CD4-positive, alpha-beta T cell treated with Interleukin-4 for 4 hours (primary cell): ENCODE measurements around the gene ETS1.

Experiments
- DNase-seq: peaks from one replicate; pipeline ENCODE4 v3.0.0-alpha.2; 2020

ETS1 gene

DNA sequence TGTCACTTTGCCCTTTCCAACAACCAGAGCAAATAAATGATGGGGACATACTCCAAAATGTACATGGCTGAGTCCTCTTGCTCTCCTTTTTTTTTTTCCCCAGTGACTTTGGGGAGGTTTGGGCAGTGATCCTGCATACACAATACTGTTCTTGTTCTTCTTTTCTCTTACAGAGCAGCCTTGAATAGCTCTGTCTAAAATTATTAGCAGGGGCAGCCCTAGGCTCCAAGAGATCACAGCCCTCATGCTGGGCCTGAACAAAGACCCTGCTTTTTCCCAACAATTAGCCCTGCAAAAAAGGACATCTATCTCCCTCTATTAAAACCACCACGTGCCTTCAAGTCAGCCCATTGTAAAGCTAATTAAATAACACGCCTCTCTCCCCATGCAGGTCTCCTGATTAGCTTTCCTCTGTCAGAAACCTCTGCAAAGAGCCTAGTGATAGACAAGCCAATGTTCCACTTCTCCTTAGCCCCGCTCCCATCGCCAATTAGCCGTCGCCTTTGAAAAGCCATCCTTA lies 54.7 kb downstream of the ETS1 start:
- no peak for DNase-seq

GRCh38 chr11:128532016-128532571 lies 55.3 kb downstream of the ETS1 start:
- no peak for DNase-seq

GRCh38 chr11:128531588-128531987 lies 55.8 kb downstream of the ETS1 start:
- no peak for DNase-seq

DNA sequence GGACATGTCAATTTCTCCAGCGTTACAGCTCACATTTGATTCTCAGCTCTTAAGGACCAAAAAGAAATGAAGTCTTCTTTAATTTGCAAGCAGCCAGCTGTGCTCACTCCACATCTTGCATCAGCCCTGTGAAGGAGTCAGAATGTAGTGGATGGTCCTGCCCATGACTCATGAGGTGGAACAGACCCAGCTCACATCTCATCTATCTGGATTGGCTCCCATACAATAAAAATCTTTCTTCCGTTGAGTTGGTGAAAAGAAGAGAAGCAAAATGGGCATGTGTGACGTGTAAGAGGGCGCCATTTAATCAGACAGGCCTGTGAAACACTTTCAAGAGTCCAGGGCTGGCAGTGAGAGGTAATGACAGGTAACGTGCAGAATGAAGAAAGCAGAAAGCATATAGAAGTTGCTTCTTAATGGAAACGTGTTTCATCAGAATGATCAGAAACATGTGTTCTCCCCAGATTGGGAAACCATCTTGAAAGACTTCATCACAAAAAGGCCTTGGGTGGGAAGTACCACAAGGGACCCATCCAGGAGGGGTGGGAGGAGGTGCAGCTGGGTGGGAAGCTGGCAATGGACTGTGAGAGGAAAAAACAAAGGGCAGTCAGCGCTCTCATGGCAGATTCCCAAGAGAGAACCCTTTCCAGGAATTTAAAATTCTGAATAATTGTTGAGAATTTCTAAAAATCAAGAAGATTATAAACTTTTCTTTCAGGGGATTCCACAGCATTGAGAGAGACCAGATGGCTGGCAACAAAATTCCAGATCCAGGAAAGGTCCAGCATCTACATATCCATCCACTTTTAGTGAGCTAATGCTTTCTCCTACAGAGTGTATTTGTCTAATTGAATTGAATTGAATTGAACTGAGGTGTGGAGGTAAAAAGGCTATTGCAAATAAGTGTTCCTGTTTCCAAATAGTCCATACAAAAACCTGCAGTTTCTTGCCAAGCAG lies 57.0 kb downstream of the ETS1 start:
- DNase-seq = no peak

GRCh38 chr11:128528294-128528693 lies 59.1 kb downstream of the ETS1 start:
- no peak for DNase-seq

DNA sequence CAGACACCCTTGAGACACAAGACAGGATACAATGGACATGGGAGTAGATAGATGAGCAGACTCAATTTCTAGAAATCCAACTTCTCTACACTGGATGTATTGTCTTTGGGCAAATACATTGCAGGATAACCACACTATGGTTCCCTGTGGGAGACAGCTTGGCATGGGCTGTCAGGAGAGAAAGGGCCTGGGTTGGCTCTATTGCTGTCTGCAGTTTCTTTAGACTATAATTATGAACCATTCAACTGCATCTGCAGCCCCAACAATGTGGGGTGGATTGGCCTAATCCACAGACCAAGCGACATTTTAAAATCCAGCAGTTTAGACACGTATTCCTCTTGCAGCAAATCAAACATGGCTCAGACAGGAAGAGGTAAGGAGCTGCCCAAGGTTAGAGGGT lies 60.3 kb downstream of the ETS1 start:
- DNase-seq = no peak

DNA sequence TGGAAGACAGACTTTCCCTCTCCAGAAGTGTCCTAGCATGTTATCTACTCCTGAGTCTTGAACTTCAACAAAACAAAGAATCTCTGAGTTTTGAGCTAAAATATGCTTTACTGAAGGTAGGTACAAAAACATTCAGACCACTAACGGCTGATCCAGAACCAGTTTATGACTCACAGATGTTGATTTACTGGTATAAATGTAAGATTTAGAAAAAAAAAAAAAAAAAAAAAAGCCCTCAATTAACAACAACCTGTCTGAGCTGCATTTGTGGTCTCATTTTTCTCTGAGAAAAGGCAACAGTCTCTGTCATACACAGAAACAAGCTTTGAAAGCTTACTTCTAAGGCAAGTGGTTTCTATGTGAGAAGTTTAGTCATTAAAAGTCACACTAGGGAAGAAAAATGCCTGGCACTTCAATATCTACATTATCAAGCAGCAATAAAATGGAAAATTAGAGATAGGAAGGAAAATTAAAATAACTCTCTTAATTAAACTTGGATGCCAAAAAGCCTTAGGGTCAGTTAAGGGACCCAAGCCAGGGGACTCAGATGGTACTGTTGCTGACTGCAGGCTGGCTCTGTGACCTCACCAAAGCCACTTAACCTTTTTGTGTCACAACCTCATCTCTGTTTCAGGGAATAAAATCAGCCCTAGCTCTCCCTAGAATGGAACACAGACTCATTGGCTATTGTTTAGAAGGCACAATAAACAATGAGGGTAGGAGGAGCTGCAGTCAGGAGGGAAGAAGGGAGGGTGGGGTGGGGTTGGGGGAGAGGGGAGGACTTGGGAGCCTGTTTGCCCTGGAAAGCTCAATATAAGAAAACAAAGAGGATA lies 61.7 kb downstream of the ETS1 start:
- peak; percentile 92 for DNase-seq

DNA sequence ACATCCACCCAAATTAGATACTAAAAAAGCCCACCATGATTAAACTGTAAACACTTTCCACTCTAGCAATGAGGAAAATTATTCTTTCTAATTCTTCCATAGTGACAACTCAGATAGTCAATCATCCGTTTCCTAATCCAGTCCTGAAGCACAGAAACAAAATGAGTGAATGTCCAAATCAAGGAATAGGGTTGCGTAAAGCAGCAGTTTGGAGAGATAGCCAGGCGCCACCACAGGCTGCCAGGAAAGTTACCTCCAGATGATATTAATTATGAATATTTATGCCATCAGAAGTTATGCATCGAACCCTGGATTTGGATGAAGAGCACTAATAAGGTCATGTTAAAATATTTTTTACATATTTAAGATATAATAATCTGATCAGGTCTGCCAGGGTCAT lies 63.2 kb downstream of the ETS1 start:
- no peak for DNase-seq

DNA sequence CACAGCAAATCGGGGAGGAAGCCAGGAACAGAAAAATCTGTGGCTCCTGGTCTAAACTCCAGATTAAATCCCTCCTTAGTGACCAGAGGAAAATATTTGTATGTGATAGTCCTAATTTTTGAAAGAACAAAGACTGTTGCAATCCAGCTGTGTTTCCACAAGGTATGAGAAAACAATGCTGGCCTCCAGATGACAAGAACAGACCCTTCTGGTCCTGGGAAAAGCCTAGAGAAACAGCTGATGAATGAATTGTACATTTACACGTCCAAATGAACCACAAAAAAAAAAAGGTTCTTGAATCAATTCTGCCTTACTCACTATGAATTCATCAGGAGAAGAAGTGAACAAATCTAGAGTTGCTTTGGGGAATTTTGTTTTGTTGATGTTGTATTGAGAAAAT lies 63.7 kb downstream of the ETS1 start:
- DNase-seq = no peak

DNA sequence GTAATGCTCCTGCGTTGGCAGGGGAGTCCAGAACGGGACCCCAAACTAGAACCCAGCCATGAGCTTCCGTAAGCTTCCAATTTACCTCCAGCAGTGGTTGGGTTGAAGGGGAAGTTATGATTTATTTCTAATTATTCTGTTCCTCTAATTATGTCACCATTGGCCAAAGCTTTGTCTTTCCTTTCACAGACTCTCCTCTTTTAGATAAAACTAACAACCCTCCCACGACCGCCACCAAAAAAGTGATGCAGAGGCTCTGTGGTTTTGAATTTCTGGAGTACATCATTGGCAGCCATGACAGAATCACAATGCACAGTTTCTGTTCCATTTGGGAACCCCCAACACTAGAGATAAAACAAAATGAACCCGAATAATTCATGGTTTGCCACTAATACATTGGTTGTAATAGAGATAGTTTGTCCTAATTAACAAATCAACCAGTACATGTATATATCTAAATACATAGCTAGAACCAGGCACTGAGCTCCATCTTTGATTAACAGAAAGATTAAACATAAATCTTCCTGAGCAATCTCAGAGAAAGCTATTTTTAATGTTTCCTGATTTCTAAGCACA lies 64.3 kb downstream of the ETS1 start:
- peak; percentile 81 for DNase-seq

- DNase-seq = peak; percentile 94
Observed at GRCh38 chr11:128522055-128522942, 65.1 kb downstream of the ETS1 start.

- DNase-seq = no peak
Observed at GRCh38 chr11:128521682-128522054, 65.7 kb downstream of the ETS1 start.

- peak; percentile 46 for DNase-seq
Observed at GRCh38 chr11:128520888-128521681, 66.3 kb downstream of the ETS1 start.

DNA sequence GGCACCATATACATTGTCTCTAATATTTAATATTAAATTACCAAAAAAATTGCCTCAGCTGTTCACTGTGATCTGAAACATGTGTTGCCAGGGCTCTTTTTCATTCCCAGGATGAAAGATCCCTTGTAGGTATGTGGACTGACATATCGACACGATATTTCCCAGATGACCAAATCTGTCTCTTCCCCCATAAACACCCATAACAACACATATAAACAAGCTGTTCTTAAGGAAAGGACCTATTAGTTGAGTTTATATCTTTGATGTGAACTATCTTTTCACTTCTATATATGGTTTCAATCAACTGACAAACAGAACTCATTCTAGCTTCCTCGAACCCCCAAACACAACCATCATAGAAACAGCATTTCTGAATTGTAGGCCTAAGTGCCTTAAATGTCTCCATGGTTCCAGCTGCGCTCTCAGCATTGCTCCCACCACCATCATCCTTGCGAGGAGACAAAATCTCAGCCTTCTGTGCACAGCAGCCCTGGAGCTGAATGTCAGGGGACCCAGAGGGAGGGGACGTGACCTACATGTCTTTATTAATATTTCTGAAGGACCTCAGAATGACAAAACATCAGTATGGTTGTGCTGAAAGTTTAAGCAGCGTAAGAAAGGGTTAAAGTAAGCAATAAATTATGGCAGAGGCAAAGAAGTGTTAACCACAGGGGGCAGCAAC lies 67.0 kb downstream of the ETS1 start:
- DNase-seq = peak; percentile 77

DNA sequence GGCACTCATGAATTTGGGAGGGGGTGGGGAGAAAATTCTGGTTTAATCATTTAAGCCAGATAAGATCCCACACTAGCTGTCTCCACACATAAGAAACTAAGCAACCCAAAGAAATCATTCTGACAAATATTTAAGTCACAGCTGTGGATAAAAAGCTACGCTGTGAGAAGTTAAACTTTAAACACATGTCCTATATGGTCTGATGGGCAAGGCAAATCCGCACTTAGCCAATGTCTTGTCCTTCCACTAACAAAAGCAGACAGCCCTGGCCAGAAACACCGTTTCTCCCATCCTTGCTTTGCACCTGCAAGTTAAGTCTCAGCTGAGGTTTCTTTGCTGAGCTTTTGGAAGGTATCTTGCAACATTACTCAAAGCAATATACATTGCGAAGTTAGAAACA lies 68.0 kb downstream of the ETS1 start:
- peak; percentile 51 for DNase-seq

- DNase-seq = no peak
Observed at GRCh38 chr11:128518493-128519207, 68.7 kb downstream of the ETS1 start.

DNA sequence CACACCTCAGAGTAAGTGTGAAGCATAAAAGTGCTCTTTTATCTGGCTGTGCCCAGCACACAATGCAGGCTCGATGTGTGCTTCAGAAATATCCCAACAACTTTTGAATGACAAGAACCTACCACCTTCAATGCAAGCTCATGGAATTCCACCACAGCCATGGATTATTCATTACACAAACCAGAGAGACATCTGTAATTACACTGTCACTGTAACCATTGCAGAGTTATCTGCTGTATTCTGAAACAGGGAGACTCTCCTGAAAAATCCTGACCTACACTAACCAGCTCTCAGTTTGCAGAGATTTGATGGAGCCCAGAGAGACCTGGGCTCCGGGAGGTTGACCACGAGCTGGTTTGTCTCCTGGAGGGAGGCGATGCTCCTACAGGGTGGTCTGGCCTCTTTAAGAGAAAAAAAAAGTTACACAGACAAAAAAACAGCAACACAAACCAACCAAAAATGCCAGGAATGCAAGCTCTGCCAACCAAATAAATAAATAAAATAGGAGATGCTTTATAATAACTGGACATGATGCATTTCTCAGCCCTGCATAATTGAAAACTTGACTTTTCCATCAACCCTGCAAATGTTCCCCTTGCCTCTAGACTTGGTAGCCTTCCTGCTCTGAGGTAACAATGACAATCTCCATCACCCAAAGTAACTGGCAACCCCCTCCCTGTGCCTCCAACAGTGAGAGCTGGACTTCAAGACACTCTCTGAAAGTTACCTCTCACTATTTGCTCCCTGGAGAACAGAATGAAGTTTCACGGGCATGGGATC lies 69.7 kb downstream of the ETS1 start:
- no peak for DNase-seq

DNA sequence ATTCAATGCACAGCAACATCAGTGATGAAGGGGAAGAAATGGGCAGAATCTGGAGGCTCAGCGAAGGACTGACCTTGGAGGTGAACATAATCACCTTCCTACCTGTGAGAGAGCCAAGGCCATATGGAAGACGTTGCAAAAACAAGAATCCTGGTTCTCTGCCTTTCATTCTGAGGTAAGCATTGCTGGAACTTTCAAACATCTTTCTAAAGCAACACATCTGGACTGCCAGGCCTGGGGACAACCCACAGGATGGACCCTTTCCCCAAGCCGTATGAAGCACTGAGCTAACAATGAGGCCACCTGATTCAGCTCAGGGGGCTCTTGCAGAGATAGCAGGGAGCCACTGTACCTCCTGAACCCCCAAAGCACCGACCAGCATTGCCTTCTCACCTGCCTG lies 70.5 kb downstream of the ETS1 start:
- no peak for DNase-seq
